K562 (cell line): ENCODE results near the gene DCAF11. TPM values are rescaled to one million over a fixed set of nuclear protein-coding genes. Genes with fewer than 3 reads are reported as not detected.

ENCODE experiments used
- ATAC-seq: fragments of 200-7000 bp; cut with Tn5 transposase; 3 replicates; pipeline ENCODE4 v1.9.1; 2020; ENCODE audit warnings: moderate library complexity
- BruUV-seq: library from RNA; stranded (reverse); fragments of 400-500 nt; replicated peaks from 2 replicates; lab custom pipeline; 2021; lab: Mats Ljungman, UMichigan
- CTCF ChIA-PET: fragments of 300-600 bp; formaldehyde crosslinking; extraction: SDS; loops from one replicate; lab custom pipeline; 2021; ENCODE audit warnings: low intra/inter-chr PET ratio; lab: Yijun Ruan, JAX
- POLR2A ChIA-PET: fragments of 300-600, 350-650 bp; sonication (Branson Sonifier 250); formaldehyde crosslinking; extraction: SDS; loops from one replicate; lab custom pipeline; 2021; ENCODE audit warnings: antibody characterized with exemption, inconsistent platforms; lab: Yijun Ruan, JAX
- DNase-seq, 4 experiments: peaks; one replicate each; pipeline versions ENCODE4 v3.0.0 to v3.0.0-alpha.2; 2011 to 2018; ENCODE audit warnings: low spot score in 3 of 4, mixed read lengths in 3 of 4; ENCODE audit errors: extremely low read depth in 1 of 4
- FAIRE-seq: peaks from 2 replicates; lab custom pipeline; 2011; peaks lifted over from hg19 to GRCh38; lab: Jason Lieb, UNC
- H2AFZ ChIP-seq: 2 replicates; pipeline ENCODE4 v1.6.0; 2011; ENCODE audit warnings: low read depth, low read length, control low read depth, inconsistent platforms
- H3K27ac ChIP-seq: fragments of 200-600 bp; 3 replicates; pipeline ENCODE4 v1.8.0; 2011; ENCODE audit warnings: low read depth, mild to moderate bottlenecking, control low read depth, inconsistent platforms, low read length, moderate library complexity, mixed read lengths; ENCODE audit errors: extremely low read depth
- H3K27me3 ChIP-seq, 2 experiments: fragments of 300-600 bp in 1 of 2; 2 replicates in 1 of 2; 3 replicates in 1 of 2; pipeline versions ENCODE4 v1.6.0 to v1.8.0; 2011; ENCODE audit warnings: inconsistent platforms in 2 of 2, low read length in 2 of 2, mild to moderate bottlenecking in 1 of 2, mixed read lengths in 1 of 2, moderate library complexity in 1 of 2; ENCODE audit not compliant: control insufficient read depth in 2 of 2, insufficient read depth in 2 of 2
- H3K36me3 ChIP-seq: fragments of 300-600 bp; 3 replicates; pipeline ENCODE4 v1.8.0; 2011; ENCODE audit warnings: mild to moderate bottlenecking, low read length, inconsistent platforms; ENCODE audit not compliant: control insufficient read depth, insufficient read depth
- H3K4me1 ChIP-seq, 2 experiments: fragments of 200-600 bp in 1 of 2; replicated peaks in 1 of 2; 2 replicates in 1 of 2; 3 replicates in 1 of 2; pipeline versions ENCODE4 v1.5.1 to v1.8.0; 2011; ENCODE audit warnings: inconsistent platforms in 2 of 2, low read length in 2 of 2, mild to moderate bottlenecking in 1 of 2, mixed read lengths in 1 of 2, moderate library complexity in 1 of 2; ENCODE audit not compliant: control insufficient read depth in 2 of 2, insufficient read depth in 2 of 2
- H3K4me2 ChIP-seq: 2 replicates; pipeline ENCODE4 v1.6.1; 2011; ENCODE audit warnings: low read length, control low read depth, inconsistent platforms, mixed read lengths; ENCODE audit not compliant: insufficient read depth
- H3K4me3 ChIP-seq: fragments of 200-600 bp; sonication (generic), shearing (Covaris generic); 2 replicates; pipeline ENCODE4 v1.5.1; 2016; ENCODE audit warnings: control low read depth, inconsistent platforms
- H3K79me2 ChIP-seq: fragments of 200-600 bp; 3 replicates; pipeline ENCODE4 v1.8.0; 2011; ENCODE audit warnings: low read length, inconsistent platforms; ENCODE audit not compliant: control insufficient read depth, insufficient read depth
- H3K9ac ChIP-seq, 2 experiments: 2 replicates each; pipeline versions ENCODE4 v1.6.0 to v1.6.1; 2011; ENCODE audit warnings: low read depth in 2 of 2, low read length in 2 of 2, control low read depth in 1 of 2, inconsistent platforms in 1 of 2, mild to moderate bottlenecking in 1 of 2, mixed read lengths in 1 of 2; ENCODE audit not compliant: insufficient read depth in 1 of 2
- H3K9me1 ChIP-seq: one replicate; pipeline ENCODE4 v1.6.0; 2011; ENCODE audit warnings: inconsistent platforms, mild to moderate bottlenecking, low read length, moderate library complexity; ENCODE audit not compliant: control insufficient read depth, insufficient read depth
- H3K9me3 ChIP-seq: replicated peaks from 2 replicates; pipeline ENCODE4 v1.5.1; 2011; ENCODE audit warnings: low read depth, low read length, inconsistent platforms; ENCODE audit not compliant: control insufficient read depth, insufficient read depth
- H4K20me1 ChIP-seq: replicated peaks from 2 replicates; pipeline ENCODE4 v1.6.1; 2011; ENCODE audit warnings: low read length, inconsistent platforms, mixed read lengths; ENCODE audit not compliant: control insufficient read depth, insufficient read depth
- BCL6 ChIP-seq: fragments of 250-450 bp; sonication (Bioruptor Pico); IDR thresholded peaks from 2 replicates; pipeline ENCODE4 v1.4.0; 2020
- EP400 ChIP-seq: fragments of 450-650 bp; IDR thresholded peaks from 2 replicates; pipeline ENCODE4 v1.6.1; 2017; ENCODE audit warnings: antibody characterized with exemption, mild to moderate bottlenecking, moderate library complexity
- KHSRP ChIP-seq: fragments of 450-650 bp; IDR thresholded peaks from 2 replicates; pipeline ENCODE4 v1.6.1; 2017
- MEF2D ChIP-seq: conservative IDR thresholded peaks from 2 replicates; pipeline ENCODE4 v1.6.1; 2016; ENCODE audit warnings: low read depth, missing genetic modification characterization, missing compliant biosample characterization
- SMARCA5 ChIP-seq: fragments of 450-650 bp; IDR thresholded peaks from 2 replicates; pipeline ENCODE4 v1.6.1; 2016
- ZNF717 ChIP-seq: fragments of 250-450 bp; sonication (Bioruptor Pico); IDR thresholded peaks from 2 replicates; pipeline ENCODE4 v1.5.0; 2021
- in situ Hi-C: fragments of 300-500 bp; cut with MboI; formaldehyde crosslinking; loops from 4 replicates; pipeline ENCODE4 v1.15.0; 2018; ENCODE audit warnings: inconsistent platforms, mixed read lengths
- intact Hi-C: fragments of 100-400 bp; cut with micrococcal nuclease; formaldehyde crosslinking; loops from 2 replicates; pipeline ENCODE4 v1.14.2; 2022
- polyA plus RNA-seq, 8 experiments: library from polyadenylated mRNA; depleted of rRNA in 4 of 8; stranded (reverse) in 5 of 8; unstranded in 3 of 8; fragments of >200 nt; fragmentation: Nextera tagmentation in 2 of 8; fragmentation: Illumina TruSeq in 1 of 8; extraction: Ambion mirVana in 2 of 8; extraction: Trizol in 1 of 8; gene quantifications; 2 replicates each; pipeline versions ENCODE4 v1.2.1 to v1.2.3, GENCODE V29; 2011 to 2014; ENCODE audit warnings: inconsistent platforms in 1 of 8, missing spikeins in 1 of 8
- total RNA-seq, 7 experiments: library from RNA; depleted of rRNA in 6 of 7; stranded (reverse); fragments of >200 nt in 6 of 7; fragmentation: Illumina TruSeq in 2 of 7; extraction: Trizol in 2 of 7; gene quantifications; 2 replicates each; pipeline versions ENCODE4 v1.2.1 to v1.2.3, GENCODE V29; 2011 to 2021; ENCODE audit warnings: low replicate concordance in 1 of 7
- TF ChIP-seq, protein P1 (sequence below): fragments of 250-450 bp; sonication (Bioruptor Pico); IDR thresholded peaks from 2 replicates; pipeline ENCODE4 v1.5.0; 2022; ENCODE audit warnings: mild to moderate bottlenecking
- TF ChIP-seq, protein P2 (sequence below): fragments of 450-650 bp; formaldehyde crosslinking; IDR thresholded peaks from 2 replicates; pipeline ENCODE4 v1.4.0; 2020; ENCODE audit warnings: mild to moderate bottlenecking, moderate library complexity
- TF ChIP-seq, protein P3 (sequence below): fragments of 450-650 bp; formaldehyde crosslinking; IDR thresholded peaks from 2 replicates; pipeline ENCODE4 v1.4.0; 2022; ENCODE audit warnings: mild to moderate bottlenecking, moderate library complexity
- TF ChIP-seq, protein P4 (sequence below): sonication (generic); formaldehyde crosslinking; IDR thresholded peaks from 2 replicates; pipeline ENCODE4 v1.9.0; 2022; ENCODE audit warnings: mild to moderate bottlenecking, missing genetic modification reagents
- TF ChIP-seq, protein P5 (sequence below): fragments of 450-650 bp; IDR thresholded peaks from 2 replicates; pipeline ENCODE4 v1.6.1; 2017; ENCODE audit warnings: mild to moderate bottlenecking, moderate library complexity
- TF ChIP-seq, protein P6 (sequence below): fragments of 450-650 bp; IDR thresholded peaks from 2 replicates; pipeline ENCODE4 v1.6.1; 2018; ENCODE audit not compliant: partially characterized antibody

Gene DCAF11
- total and polyA plus RNA-seq, 9 of the 15 experiments (the other 6 are each of a cell fraction or from before 2014, with no cell fraction given), result 8.5 to 46.2 (median 36.4) TPM

DNA sequence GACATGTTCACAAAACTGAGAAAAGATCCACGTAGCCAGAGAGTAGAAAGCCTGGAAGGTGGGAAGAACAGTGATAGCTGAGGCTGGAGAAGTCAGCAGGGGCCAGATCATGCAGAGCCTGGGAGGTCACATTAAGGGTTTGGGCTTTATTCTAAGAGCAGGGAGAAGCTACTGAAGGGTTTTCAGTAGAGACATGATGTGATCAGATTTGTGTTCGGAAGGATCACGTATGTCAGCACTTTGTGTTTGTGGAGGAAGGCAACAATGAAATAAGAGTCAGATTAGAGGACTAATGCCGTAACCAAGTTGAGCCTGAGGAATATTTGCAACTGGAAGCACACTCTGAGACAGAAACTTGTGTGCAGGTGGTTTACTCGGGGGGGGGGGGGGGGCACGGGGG is 24.7 kb upstream of the DCAF11 start (continued):
- TF ChIP-seq, protein P1, sequence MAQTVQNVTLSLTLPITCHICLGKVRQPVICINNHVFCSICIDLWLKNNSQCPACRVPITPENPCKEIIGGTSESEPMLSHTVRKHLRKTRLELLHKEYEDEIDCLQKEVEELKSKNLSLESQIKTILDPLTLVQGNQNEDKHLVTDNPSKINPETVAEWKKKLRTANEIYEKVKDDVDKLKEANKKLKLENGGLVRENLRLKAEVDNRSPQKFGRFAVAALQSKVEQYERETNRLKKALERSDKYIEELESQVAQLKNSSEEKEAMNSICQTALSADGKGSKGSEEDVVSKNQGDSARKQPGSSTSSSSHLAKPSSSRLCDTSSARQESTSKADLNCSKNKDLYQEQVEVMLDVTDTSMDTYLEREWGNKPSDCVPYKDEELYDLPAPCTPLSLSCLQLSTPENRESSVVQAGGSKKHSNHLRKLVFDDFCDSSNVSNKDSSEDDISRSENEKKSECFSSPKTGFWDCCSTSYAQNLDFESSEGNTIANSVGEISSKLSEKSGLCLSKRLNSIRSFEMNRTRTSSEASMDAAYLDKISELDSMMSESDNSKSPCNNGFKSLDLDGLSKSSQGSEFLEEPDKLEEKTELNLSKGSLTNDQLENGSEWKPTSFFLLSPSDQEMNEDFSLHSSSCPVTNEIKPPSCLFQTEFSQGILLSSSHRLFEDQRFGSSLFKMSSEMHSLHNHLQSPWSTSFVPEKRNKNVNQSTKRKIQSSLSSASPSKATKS (CRISPR knock-in tag), result no peak
- TF ChIP-seq MEF2D (no peak), ZNF717 (no peak), SMARCA5 (no peak)
- TF ChIP-seq, protein P2, sequence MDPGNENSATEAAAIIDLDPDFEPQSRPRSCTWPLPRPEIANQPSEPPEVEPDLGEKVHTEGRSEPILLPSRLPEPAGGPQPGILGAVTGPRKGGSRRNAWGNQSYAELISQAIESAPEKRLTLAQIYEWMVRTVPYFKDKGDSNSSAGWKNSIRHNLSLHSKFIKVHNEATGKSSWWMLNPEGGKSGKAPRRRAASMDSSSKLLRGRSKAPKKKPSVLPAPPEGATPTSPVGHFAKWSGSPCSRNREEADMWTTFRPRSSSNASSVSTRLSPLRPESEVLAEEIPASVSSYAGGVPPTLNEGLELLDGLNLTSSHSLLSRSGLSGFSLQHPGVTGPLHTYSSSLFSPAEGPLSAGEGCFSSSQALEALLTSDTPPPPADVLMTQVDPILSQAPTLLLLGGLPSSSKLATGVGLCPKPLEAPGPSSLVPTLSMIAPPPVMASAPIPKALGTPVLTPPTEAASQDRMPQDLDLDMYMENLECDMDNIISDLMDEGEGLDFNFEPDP (CRISPR knock-in tag), result no peak

DNA sequence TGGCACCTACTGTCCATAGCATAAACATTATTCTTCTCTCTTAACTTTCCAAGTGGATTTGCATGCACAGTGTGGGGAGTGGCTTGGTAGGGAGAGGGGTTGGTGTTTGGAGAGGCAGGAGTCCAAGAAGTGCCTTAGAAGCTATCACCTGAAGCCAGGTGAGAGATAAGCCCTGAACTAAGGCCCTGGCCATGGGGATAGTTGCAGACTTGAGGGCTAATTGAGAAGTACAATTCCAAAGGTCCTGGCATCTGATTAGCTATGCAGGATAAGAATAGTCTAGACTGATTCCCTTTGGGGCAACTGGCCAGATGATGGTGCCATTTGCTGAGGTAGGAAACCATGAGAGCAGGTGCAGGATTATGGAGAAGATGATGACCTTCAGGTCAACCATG is 22.5 kb upstream of the DCAF11 start:
- H2AFZ ChIP-seq, result no peak overlapping the region
- no peaks in the 10 kb centered on the region for H3K27me3 ChIP-seq
- H3K4me2 ChIP-seq, result no peak overlapping the region
- intact Hi-C loops, result loop anchor here (10.0 kb wide), 2 partner anchors 53 to 77 kb away; partner anchors contain the start of genes EMC9, PSME2 and RNF31
- ChIA-PET CTCF (no interaction called here), POLR2A (interaction anchor here (2.1 to 5.8 kb wide), 3 partner anchors 11 to 69 kb away, joined by 6 to 40 read pairs (median 7); partner anchors contain the start of gene IRF9)
- H3K9me1 ChIP-seq, result no peaks in the 10 kb centered on the region
- peaks cover 11% of the 10 kb centered on the region; the same call in 2 of the 3 replicates for H3K36me3 ChIP-seq
- no TSS peak for BruUV-seq
- H4K20me1 ChIP-seq, result 0 out of 2 replicates have a peak, but pooled peaks cover 2% of the 10 kb centered on the region
- H3K4me1 ChIP-seq, result peaks cover 20 to 22% of the 10 kb centered on the region in 2 experiments; a peak in 4 of 5 replicates
- H3K9me3 ChIP-seq, result no peaks in the 10 kb centered on the region
- H3K4me3 ChIP-seq, result no peak overlapping the region
- DNase-seq (no peak), FAIRE-seq (no peak), ATAC-seq (no peak)
- in situ Hi-C loops, result loop anchor here (5.0 kb wide), 1 partner anchor 35 kb away; no protein-coding TSS in a partner anchor
- no peak overlapping the region for H3K9ac ChIP-seq
- H3K79me2 ChIP-seq, result peaks cover 29% of the 10 kb centered on the region
- no peak overlapping the region for H3K27ac ChIP-seq
- TF ChIP-seq BCL6 (CRISPR knock-in tag) (no peak), EP400 (no peak), ZNF717 (no peak), KHSRP (no peak)
- TF ChIP-seq, protein P3, sequence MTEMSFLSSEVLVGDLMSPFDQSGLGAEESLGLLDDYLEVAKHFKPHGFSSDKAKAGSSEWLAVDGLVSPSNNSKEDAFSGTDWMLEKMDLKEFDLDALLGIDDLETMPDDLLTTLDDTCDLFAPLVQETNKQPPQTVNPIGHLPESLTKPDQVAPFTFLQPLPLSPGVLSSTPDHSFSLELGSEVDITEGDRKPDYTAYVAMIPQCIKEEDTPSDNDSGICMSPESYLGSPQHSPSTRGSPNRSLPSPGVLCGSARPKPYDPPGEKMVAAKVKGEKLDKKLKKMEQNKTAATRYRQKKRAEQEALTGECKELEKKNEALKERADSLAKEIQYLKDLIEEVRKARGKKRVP (CRISPR knock-in tag), result no peak
- TF ChIP-seq, protein P4, sequence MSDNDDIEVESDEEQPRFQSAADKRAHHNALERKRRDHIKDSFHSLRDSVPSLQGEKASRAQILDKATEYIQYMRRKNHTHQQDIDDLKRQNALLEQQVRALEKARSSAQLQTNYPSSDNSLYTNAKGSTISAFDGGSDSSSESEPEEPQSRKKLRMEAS (CRISPR knock-in tag), result no peak
- TF ChIP-seq, protein P5, sequence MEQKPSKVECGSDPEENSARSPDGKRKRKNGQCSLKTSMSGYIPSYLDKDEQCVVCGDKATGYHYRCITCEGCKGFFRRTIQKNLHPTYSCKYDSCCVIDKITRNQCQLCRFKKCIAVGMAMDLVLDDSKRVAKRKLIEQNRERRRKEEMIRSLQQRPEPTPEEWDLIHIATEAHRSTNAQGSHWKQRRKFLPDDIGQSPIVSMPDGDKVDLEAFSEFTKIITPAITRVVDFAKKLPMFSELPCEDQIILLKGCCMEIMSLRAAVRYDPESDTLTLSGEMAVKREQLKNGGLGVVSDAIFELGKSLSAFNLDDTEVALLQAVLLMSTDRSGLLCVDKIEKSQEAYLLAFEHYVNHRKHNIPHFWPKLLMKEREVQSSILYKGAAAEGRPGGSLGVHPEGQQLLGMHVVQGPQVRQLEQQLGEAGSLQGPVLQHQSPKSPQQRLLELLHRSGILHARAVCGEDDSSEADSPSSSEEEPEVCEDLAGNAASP, result no peak
- TF ChIP-seq, protein P6, sequence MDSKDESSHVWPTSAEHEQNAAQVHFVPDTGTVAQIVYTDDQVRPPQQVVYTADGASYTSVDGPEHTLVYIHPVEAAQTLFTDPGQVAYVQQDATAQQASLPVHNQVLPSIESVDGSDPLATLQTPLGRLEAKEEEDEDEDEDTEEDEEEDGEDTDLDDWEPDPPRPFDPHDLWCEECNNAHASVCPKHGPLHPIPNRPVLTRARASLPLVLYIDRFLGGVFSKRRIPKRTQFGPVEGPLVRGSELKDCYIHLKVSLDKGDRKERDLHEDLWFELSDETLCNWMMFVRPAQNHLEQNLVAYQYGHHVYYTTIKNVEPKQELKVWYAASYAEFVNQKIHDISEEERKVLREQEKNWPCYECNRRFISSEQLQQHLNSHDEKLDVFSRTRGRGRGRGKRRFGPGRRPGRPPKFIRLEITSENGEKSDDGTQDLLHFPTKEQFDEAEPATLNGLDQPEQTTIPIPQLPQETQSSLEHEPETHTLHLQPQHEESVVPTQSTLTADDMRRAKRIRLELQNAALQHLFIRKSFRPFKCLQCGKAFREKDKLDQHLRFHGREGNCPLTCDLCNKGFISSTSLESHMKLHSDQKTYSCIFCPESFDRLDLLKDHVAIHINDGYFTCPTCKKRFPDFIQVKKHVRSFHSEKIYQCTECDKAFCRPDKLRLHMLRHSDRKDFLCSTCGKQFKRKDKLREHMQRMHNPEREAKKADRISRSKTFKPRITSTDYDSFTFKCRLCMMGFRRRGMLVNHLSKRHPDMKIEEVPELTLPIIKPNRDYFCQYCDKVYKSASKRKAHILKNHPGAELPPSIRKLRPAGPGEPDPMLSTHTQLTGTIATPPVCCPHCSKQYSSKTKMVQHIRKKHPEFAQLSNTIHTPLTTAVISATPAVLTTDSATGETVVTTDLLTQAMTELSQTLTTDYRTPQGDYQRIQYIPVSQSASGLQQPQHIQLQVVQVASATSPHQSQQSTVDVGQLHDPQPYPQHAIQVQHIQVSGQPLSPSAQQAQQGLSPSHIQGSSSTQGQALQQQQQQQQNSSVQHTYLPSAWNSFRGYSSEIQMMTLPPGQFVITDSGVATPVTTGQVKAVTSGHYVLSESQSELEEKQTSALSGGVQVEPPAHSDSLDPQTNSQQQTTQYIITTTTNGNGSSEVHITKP, result no peak
